MM.1S (cell line): ENCODE data around the gene KRTAP5-5.

Source experiments
- CTCF ChIP-seq: fragments of 300-600 bp; sonication (generic); IDR thresholded peaks from 2 replicates; pipeline ENCODE4 v1.5.1; 2016; ENCODE audit warnings: antibody characterized with exemption, low read length, mixed read lengths
- EZH2 ChIP-seq: fragments of 300-600 bp; sonication (generic); optimal IDR thresholded peaks from 2 replicates; pipeline ENCODE3; 2017; ENCODE audit warnings: low read depth, mild to moderate bottlenecking, antibody characterized with exemption, low read length, mixed read lengths
- EZH2phosphoT487 ChIP-seq: fragments of 300-600 bp; sonication (generic); IDR thresholded peaks from 2 replicates; pipeline ENCODE4 v1.6.1; 2018; ENCODE audit warnings: antibody characterized with exemption, low read length

- TF ChIP-seq CTCF: no peak
- TF ChIP-seq EZH2: no peak
- no peak for TF ChIP-seq EZH2phosphoT487
Observed at GRCh38 chr11:1674173-1675131, 44.9 kb downstream of the KRTAP5-5 start.
